GM11168 (cell line): ENCODE data around the gene NHERF1.

Experiments
- in situ Hi-C: fragments of 300-500 bp; cut with MboI; formaldehyde crosslinking; loops from one replicate; pipeline ENCODE4 v1.12.0; 2022; ENCODE audit warnings: low sequenced_read_pairs; ENCODE audit not compliant: unreplicated experiment

The NHERF1 gene

GRCh38 chr17:74803971-74804370 is 55.5 kb downstream of the NHERF1 start:
- in situ Hi-C loops: loop anchor here (5.0 kb wide), 1 partner anchor 43 kb away; no protein-coding TSS in a partner anchor

GRCh38 chr17:74804683-74805082 is 56.3 kb downstream of the NHERF1 start:
- in situ Hi-C loops: loop anchor here (5.0 kb wide), 1 partner anchor 43 kb away; no protein-coding TSS in a partner anchor

GRCh38 chr17:74805591-74805991 is 57.2 kb downstream of the NHERF1 start:
- in situ Hi-C loops: no loop called here

- in situ Hi-C loops: no loop called here
Measured at GRCh38 chr17:74806334-74806733, 57.9 kb downstream of the NHERF1 start.

- in situ Hi-C loops: no loop called here
Measured at GRCh38 chr17:74807441-74807840, 59.0 kb downstream of the NHERF1 start.

- in situ Hi-C loops: no loop called here
Measured at GRCh38 chr17:74807925-74808324, 59.5 kb downstream of the NHERF1 start.

- in situ Hi-C loops: no loop called here
Measured at GRCh38 chr17:74808714-74809430, 60.4 kb downstream of the NHERF1 start.

GRCh38 chr17:74810699-74811485 is 62.5 kb downstream of the NHERF1 start:
- in situ Hi-C loops: no loop called here

GRCh38 chr17:74812109-74813009 is 63.9 kb downstream of the NHERF1 start:
- in situ Hi-C loops: no loop called here

GRCh38 chr17:74814453-74814852 is 66.0 kb downstream of the NHERF1 start:
- in situ Hi-C loops: no loop called here

GRCh38 chr17:74815067-74815466 is 66.6 kb downstream of the NHERF1 start:
- in situ Hi-C loops: no loop called here

- in situ Hi-C loops: no loop called here
Measured at GRCh38 chr17:74815550-74816370, 67.3 kb downstream of the NHERF1 start.

- in situ Hi-C loops: no loop called here
Measured at GRCh38 chr17:74816905-74817620, 68.6 kb downstream of the NHERF1 start.

- in situ Hi-C loops: no loop called here
Measured at GRCh38 chr17:74818291-74818938, 70.0 kb downstream of the NHERF1 start.
